ENCODE data around the gene HTRA3.

HTRA3 gene

DNA sequence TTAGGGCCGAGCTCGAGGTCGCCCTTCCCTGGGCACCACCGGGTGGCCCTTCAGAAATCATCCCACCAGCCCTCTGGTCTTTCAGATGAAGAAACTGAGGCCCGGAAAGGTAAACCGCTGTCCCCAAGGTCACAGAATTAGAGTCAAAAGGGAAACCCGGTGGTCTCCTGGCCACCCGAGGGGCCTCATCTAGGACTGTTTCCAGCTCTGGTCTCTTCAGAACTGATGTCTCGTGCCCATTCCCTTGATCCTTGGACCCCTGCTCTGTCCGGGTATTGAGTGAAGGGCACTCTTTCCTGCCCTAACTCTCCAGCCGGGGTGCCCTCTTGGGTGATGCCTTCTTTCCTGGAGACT, 841 bp downstream of the HTRA3 start:
- DNase-seq: no peak

- DNase-seq: no peak
These were observed 1.6 kb downstream of the HTRA3 start for GRCh38 chr4:8270912-8271815.

GRCh38 chr4:8271821-8272220, 2.3 kb downstream of the HTRA3 start:
- DNase-seq: no peak

DNA sequence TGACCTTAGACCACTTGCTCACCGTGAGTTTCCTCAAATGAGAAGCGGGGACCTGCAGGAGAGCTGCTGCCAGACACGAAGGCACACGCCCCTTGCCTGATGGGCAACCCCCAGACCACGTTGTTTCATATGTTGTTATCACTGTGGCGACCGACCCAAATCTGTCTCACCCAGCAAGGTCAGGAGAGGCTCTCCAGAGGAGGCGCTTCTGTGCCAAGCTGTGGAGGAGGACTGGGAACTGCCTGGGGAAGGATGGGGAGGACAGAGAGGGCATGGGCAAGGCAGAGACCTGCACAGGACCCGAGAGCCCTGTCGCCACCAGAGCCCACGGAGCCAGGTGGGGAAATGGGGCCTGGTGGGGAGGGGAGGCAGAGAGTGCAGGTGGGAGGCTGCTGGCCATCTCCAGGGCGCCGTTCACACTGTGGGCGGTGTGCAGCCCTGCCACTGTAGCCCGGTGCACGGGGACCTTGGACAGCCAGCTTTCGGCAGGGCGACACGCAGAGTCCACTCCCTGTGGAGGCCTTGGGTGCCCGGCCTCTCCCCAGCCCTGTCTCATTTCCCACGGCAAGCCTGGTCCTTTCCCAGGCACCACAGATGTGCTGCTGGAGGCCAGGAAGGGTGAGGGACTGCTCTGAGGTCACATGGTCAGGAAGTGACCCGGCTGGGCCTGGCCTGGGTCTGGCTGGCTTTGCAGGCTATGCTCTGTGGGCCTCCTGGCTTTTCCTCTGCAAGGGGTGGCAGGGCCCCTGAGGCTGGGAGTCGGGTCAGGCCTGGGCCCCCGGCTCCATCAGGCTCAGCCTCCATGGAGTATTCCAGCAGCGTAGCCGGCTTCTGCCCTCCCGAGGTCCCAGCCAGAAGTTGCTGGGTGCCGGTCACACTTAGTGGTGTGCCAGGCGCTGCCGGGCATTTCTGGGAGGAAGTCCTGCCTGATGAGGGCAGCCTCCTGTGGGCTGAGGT, 3.2 kb downstream of the HTRA3 start:
- no peak for DNase-seq

DNA sequence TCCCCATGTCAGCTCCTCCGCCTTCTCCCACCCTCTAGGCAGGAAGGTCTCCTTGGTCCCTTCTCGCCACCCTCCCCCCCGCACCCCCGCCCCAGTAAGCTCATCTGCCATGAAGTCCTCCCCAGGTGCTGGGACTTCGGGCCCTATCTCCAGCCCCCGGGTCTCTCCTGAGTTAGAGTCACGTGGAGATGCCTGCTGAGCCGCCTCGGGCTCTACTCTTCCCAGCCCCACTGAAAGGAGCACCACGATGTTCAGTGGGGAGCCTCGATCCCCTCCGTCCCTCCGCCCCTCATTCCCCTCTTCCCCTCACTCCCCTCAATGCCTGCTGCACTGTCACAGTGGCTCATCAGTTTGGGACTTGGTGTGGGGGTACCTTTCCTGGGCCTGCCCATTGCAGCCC, 3.9 kb downstream of the HTRA3 start:
- no peak for DNase-seq

- DNase-seq: no peak
These were observed 4.6 kb downstream of the HTRA3 start for GRCh38 chr4:8274066-8274652.

DNA sequence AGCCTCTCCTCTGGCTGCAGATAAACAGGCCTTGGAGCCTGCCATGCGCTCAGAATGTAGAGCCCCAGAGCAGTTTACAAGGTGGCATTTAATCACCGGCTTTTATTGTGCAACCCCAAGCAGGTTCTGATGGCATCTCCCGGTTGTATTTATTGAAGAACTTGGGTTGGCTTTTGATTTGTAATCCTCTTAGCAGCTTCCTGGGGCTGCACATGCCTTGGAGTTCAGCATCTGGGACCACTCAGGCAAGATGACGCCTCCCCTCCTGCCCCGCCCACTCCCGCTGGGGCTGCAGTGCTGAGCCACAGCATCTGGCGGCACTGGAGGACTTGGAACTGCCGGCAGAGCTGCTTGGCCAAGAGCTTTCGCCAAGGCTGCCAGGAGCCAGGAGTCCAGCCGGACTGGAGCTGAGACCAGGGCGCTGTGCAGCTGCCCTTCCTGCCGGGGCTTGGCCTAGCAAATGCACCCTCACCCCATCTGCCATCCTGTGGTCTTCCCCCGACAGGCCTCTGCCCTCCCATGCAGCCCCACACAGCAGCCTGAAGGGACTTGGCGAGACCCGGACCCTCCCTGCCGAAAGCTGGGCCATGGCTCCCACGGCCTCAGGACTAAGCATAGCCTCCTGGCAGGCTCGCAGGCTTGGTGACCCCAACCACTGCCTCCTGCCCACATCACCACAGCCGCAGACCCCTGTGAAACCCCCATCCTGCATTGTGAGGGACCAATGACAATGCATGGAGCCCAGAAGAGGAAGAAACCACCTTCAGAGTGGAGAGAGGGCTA, 5.4 kb downstream of the HTRA3 start:
- DNase-seq: no peak

GRCh38 chr4:8275548-8275910, 6.0 kb downstream of the HTRA3 start:
- DNase-seq: no peak

- DNase-seq: no peak
These were observed 7.0 kb downstream of the HTRA3 start for GRCh38 chr4:8276358-8277240.

- DNase-seq: no peak
These were observed 7.9 kb downstream of the HTRA3 start for GRCh38 chr4:8277356-8278008.

GRCh38 chr4:8278009-8278395, 8.4 kb downstream of the HTRA3 start:
- no peak for DNase-seq

GRCh38 chr4:8278421-8279287, 9.1 kb downstream of the HTRA3 start:
- no peak for DNase-seq

DNA sequence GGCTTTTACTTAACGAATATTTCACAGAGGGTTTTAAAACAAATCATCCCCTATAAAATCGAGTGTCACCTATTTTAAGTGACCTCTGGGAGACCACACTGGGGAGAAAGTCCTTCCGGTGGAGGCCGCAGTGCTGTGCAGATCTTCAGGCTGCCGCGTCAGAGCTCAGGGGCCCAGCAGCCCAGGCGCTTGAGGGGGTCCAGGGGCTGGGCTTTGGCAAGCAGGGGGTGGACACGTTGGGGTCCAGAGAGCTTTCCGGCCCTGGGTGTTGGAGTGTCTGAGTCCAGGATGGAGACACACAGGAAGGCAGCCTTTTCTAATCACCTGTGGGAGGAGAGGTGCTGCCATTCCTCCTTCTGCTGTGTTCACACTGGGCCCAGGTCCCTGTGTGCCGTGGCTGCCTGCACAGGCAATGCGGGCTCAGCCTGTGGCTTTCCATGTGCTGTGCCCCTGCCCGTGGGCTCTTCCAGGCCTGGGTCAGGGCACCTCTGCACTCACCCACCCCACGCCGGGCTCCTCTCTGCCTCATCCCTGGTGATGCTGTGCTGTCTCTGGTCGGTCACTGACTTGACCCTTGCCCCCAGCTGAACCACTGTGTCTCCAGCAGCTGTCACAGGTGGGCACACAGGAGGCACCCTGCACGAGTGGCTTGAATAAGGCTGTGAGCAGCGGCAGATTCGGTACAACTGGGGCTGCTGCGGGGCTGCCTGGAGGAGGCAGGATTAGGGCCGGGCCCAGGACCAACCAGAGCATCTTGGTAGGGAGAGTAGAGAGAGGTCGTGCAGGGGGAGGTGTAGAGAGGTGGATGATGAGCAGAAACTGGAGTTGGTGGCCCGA, 10.0 kb downstream of the HTRA3 start:
- DNase-seq: no peak

DNA sequence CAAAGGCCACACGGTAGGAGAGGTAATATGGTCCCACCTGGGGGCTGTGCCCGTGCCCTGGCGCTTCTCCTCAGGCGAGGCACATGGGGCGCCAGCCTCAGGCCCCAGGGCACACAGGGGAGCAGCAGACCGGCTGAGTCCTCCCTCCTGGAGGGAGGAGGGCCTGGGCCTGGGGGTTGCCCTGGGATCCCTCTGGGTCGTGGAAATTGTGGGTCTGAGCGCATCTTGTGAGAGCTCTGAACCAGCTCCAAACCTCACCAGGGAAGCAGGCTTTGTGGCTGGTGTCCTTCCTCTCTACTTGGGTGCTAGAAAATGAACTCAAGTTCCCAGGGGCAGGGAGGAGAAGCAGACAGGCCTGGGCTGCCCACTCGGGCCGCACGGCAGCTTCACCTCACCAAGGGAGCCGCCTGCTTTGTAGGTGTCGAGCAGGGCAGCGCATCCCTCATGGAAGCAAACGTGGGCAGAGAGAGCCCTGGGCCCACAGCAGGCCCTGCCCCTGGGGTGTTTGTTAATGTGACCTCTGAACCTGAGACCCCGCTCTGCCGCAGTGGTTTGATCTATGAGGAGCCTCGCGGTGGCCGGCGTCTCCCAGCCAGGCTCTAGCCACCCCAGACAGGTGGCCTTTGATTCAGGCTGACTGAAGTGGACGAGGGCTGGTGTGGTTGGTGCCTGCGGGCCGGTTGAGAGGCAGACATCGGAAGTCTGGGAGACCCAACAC, 10.8 kb downstream of the HTRA3 start:
- DNase-seq: no peak

DNA sequence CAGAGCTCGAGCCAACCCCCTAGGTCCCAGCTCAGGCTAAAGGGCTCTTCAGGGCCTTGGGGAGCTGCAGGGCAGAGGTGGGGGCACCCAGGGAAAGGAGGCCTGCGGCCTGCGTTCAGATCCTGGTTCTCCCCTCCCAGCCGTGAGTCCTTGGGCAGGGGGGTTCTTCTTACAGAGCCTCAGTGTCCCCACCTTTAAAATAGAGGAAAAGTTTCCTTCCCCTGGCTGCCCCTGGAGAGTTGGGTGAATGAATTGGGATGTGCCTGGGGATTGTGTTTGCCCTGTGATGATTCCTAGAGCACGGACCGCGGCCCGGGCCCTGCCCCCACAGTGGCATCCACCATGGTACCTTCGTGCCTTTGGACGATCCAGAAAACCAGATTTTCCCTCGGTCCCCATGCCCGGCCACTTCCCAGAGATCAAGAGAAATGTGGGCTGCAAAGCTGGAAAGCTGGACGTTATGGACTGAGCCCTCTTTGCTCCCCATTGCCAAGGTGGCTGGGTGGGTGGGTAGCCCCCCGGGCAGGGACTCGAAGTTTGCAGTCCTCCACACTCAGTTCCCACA, 11.4 kb downstream of the HTRA3 start:
- DNase-seq: no peak

GRCh38 chr4:8281519-8282133, 12.1 kb downstream of the HTRA3 start:
- DNase-seq: no peak

GRCh38 chr4:8282134-8282641, 12.6 kb downstream of the HTRA3 start:
- no peak for DNase-seq

Data from CD4-positive, alpha-beta T cell treated with Interferon alpha-2 for 1 hour (primary cell).